NCI-H526 (cell line): ENCODE measurements around the gene ST3GAL3.

ENCODE experiments used
- DNase-seq, 2 experiments: peaks; one replicate each; lab custom pipeline; 2025; lab: John Stamatoyannopoulos, UW

The ST3GAL3 gene

DNA sequence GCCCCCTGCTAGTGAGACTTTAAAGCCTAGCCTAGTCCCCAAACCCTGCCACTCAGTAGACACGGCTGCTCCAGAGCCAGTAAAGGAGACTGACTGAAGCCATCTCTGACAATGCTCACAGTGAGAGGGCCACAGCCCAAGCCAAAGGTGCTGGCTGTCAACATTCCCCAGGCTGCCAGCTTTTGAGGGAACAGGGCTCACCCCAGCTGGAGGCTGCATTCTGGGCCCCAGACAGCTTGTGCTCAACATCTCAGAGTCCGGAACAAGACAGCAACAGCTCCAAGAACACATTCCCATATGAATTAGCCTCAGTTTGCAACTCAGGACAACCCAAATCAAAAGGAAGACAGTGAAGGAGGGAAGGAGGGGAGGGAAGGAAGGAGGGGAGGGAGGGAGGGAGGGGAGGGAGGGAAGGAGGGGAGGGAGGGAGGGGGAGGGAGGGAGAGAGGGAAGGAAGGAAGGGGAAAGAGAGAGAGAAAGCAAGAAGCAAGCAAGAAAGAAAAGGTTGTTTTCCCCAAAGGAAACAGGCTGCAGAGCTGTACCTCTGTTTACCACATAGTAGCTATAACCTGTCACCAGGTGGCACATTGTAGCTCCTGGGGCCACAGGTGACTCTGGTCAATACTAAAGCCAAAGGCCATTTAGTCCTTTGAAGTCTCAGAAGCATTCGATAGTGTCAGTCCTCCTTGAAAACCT, 231.7 kb downstream of the ST3GAL3 start:
- DNase-seq = no peak

- DNase-seq = no peak
Observed at GRCh38 chr1:43942411-43942810, 235.1 kb downstream of the ST3GAL3 start.

- DNase-seq = no peak
Observed at GRCh38 chr1:43944860-43945259, 237.5 kb downstream of the ST3GAL3 start.

GRCh38 chr1:43945674-43946235, 238.4 kb downstream of the ST3GAL3 start:
- peak in 1 of 2 experiments; percentile 34 for DNase-seq

DNA sequence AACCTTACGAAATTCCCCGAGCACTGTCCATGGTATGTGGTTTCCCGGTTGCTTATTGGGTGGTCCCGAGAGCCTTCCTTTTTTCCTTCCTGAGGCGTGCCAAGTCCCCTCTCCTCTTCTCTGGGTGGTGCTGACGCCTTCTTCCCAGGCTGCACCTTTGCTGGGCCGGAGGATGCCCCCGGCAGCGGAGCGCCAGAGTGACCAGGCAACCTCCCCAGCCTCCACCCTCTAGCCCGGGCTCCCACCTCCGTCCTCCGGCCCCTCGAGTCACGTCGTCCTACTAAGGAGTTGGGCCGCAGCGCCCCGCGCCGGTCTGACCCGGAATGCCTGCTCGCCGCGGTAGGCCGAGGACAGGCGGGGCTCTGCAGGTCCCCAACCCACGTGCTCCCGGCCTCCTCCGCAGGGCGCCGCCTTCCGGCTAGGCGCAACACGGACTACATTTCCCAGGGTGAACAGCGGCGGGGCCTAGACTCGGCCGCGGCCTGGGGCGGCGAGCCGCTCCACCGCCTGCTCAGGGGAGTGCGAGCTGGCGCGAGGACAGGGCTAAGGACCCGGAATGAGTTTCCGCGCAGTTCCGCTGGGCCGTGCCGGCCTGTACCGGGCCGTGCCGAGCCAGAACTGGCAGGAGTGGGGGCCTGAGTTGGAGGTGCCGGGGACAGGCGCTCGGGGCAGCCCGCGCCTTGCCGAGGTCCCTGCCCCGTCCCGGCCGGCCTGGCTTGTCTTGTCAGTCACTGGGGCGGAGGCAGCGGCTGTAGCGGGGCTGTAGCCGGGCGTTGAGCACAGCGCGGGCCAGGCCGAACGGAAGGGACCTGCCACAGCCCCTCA, 239.1 kb downstream of the ST3GAL3 start, which contains the start of gene IPO13:
TSS of gene IPO13 (plus strand) at position 715 of the 825 bp plus-strand sequence. CDS start 651 bp downstream, outside the sequence.
- peak; percentile 94 to 99 for DNase-seq

DNA sequence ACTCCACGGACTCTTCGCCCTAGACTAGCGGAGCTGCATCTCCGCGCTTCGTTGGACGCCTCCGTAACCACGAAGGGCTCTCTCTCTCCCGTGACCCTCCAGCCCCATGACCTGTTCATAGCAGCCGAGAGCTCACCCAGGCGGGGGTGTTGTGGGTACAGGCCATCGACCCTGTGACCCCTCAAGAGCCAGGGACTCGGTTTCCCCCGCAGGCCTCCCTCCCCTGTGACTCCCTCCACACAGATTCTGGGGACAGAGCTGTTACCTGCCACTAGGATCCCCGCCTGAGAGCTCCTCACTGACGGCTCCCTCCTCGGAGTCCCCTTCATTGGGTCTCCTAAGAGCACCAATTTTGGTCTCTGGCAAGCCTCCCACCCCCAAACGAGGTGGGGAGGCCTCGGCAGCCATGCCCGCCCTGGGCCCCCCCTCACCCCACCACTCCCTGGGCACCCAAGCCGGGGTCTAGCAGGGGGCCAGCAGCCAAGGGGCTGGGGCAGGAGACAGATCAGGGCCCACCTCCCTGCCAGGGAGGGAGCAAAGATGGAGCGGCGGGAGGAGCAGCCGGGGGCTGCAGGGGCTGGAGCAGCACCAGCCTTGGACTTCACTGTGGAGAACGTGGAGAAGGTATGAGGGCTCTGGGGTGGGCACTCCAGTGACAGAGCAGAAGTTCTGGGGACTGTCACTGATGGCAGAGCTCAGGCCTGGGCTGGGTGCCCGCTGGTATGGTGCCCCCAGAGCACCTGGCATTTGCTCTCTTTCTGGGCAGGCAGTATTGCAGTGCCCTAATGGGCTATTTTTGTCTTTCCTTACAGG, 239.9 kb downstream of the ST3GAL3 start:
- DNase-seq = no peak

DNA sequence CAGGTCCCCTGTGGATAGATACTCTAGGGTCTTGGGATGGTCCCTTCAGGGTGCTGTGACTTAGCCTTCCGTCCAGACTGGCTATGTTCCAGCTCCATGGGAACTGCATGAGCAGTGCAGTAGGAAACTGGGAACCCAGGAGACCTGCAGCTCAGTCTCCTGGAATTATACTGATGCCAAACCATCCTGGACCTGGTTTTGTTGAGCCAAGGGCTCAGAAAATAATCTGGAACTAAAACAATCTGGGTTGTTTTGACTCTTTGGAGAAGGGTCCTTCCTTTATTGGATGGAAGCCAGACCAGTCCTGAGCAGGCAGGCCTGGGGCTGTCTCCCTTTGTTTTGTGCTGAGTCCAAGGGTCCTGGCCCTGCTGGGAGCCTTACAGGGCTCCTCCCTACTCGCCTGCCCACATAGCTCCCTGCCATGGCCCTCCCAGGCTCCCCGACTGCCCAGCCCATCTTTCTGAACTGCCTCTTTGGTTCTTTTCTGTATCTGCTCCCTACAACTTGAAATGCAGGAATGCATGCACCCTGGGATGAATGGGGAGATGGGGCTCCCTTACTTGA, 240.6 kb downstream of the ST3GAL3 start:
- no peak for DNase-seq

GRCh38 chr1:43949678-43950077, 242.3 kb downstream of the ST3GAL3 start:
- DNase-seq = no peak

GRCh38 chr1:43951021-43951985, 244.0 kb downstream of the ST3GAL3 start:
- DNase-seq = no peak

- peak; percentile 65 to 68 for DNase-seq
Observed at GRCh38 chr1:43952731-43953346, 245.5 kb downstream of the ST3GAL3 start.

DNA sequence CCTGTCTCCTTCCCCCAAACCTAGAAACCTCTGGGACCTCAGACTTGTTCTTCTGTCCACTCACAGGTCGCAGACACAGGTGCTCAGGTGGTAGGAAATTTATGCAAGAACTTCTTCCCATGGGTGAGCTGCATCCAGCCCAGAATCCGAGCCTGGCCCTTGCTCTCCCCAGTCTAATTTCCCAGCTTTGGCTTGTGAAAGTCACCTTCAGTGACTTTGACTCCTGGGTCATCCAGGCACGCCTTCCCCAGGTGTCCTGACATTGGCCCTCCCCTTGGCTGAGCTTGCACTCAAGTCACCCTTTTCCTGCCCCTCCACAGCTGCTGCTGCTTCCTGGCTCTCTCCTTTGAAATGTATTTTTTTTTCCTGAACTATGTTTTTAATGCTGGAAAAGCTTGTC, 246.0 kb downstream of the ST3GAL3 start:
- no peak for DNase-seq

- DNase-seq = no peak
Observed at GRCh38 chr1:43954036-43954435, 246.7 kb downstream of the ST3GAL3 start.

DNA sequence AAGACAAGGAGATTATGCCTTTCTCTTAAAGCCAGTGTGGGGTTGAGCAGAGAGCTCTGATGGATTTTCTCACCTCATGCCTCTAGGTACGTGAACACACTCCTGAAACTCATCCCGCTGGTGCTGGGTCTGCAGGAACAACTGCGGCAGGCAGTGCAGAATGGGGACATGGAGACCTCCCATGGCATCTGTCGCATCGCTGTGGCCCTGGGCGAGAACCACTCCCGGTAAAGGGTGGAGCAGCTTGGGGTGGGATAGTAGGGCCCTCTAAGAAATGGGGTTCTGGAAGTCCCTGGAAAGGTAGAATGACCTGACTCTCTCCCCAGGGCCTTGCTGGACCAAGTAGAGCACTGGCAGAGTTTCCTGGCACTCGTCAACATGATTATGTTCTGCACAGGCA, 248.9 kb downstream of the ST3GAL3 start:
- DNase-seq = no peak

- DNase-seq = no peak
Observed at GRCh38 chr1:43957407-43958040, 250.2 kb downstream of the ST3GAL3 start.

- no peak for DNase-seq
Observed at GRCh38 chr1:43958351-43959255, 251.3 kb downstream of the ST3GAL3 start.

DNA sequence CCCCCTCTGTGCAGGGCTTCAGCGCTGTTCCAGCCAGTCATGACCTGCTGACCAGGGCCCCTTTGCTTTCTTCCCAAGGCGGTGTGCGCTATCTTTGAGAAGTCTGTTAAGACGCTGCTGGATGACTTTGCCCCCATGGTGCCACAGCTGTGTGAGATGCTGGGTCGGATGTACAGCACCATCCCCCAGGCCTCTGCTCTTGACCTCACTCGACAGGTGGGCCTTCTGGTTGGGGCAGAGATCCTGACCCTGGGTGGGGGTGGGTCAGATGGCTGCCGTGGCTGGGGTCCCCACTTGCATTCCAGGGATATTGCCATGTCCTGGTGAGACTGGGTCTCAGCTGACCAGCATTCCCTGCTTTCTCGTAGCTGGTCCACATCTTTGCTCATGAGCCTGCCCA, 253.5 kb downstream of the ST3GAL3 start:
- no peak for DNase-seq

GRCh38 chr1:43961692-43962091, 254.4 kb downstream of the ST3GAL3 start:
- DNase-seq = no peak

GRCh38 chr1:43962324-43962723, 255.0 kb downstream of the ST3GAL3 start:
- DNase-seq = no peak
